Measurements from ENCODE around the gene PLPPR1. TPM values are rescaled to one million over a fixed set of nuclear protein-coding genes. Genes with fewer than 3 reads are reported as not detected.
A peak's percentile ranks its signal among the peaks of the same experiment; 100 is the strongest.

PLPPR1 gene
- total and polyA plus RNA-seq, 2 donors (not counting 1 experiment from before 2014, with no cell fraction given), result not detected

DNA sequence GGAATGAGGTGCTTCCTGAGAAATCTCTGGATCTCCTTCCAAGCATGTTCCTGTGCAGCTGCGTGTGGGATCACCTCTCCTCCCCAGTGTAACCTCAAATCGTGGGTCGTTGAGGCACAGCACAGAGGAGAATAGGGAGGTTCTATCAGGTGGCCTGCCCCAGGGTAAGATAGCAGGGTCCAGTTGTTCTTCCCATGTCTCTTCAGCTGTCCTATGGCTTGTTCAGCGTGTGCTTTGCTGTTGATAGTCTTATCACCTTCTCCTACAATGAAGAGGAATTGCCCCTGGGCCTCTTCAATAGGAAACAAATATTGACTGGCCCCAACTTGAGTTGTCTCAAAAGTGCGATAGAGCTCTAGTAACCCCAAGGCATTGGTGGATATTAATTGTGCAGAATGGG, 333.9 kb downstream of the PLPPR1 start:
- Histone ChIP-seq H3K79me2 (ENCODE audit: control insufficient read depth, insufficient read depth, low read length) (no peaks in the 10 kb centered on the region), H3K9me3 (ENCODE audit: control insufficient read depth, insufficient read depth, low read depth, low read length) (no peaks in the 10 kb centered on the region), H3K4me1 (ENCODE audit: control insufficient read depth, extremely low read depth, insufficient read depth, low read length) (no peaks in the 10 kb centered on the region), H3K4me2 (ENCODE audit: extremely low read depth, insufficient read depth, low read length) (no peak overlapping the region), H3K27ac (ENCODE audit: insufficient read depth, low read length) (no peak overlapping the region), H3K4me3 (replicated peaks in 1 of 4; ENCODE audit: control extremely low read depth in 1 of 4, insufficient read depth in 1 of 4, low read depth in 3 of 4, low read length in 4 of 4) (no peak overlapping the region), H3K9ac (ENCODE audit: insufficient read depth, low read length) (no peak overlapping the region), H3K36me3 (ENCODE audit: control insufficient read depth, insufficient read depth, low read length) (no peaks in the 10 kb centered on the region), H2AFZ (ENCODE audit: low read length) (no peak overlapping the region), H3K27me3 (ENCODE audit: control insufficient read depth, insufficient read depth, low read length) (no peaks in the 10 kb centered on the region), H4K20me1 (ENCODE audit: control insufficient read depth, extremely low read depth, insufficient read depth, low read length) (no peaks in the 10 kb centered on the region)
- no peak for DNase-seq (ENCODE audit: low read depth in 2 of 2)
- TF ChIP-seq, protein P1, sequence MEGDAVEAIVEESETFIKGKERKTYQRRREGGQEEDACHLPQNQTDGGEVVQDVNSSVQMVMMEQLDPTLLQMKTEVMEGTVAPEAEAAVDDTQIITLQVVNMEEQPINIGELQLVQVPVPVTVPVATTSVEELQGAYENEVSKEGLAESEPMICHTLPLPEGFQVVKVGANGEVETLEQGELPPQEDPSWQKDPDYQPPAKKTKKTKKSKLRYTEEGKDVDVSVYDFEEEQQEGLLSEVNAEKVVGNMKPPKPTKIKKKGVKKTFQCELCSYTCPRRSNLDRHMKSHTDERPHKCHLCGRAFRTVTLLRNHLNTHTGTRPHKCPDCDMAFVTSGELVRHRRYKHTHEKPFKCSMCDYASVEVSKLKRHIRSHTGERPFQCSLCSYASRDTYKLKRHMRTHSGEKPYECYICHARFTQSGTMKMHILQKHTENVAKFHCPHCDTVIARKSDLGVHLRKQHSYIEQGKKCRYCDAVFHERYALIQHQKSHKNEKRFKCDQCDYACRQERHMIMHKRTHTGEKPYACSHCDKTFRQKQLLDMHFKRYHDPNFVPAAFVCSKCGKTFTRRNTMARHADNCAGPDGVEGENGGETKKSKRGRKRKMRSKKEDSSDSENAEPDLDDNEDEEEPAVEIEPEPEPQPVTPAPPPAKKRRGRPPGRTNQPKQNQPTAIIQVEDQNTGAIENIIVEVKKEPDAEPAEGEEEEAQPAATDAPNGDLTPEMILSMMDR (conservative IDR thresholded peaks at IDR 0.05 in 1 of 2, IDR thresholded peaks at IDR 0.05 in 1 of 2; ENCODE audit: low read depth in 1 of 2, low read length in 2 of 2), result no peak
- no peak for TF ChIP-seq EZH2 (IDR thresholded peaks at IDR 0.05; ENCODE audit: low read length, missing control alignments)

DNA sequence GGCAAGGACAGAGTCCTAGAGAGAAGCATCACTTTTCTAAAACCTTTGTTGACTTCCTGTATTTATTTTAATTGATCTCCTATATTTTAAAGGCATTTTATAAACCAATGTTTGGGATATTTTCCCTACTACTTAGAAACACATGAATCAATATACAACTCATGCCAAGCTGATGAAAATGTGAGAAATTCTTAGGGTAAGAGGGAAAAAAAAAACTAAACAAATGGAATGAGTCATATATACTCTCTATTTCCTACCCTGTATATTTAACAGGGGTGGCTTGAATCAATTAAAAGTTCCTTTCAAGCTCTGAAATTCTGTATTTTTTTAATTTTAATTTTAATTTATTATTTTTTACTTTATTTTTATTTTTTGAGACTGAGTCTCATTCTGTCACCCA, 336.7 kb downstream of the PLPPR1 start:
- no peak overlapping the region for H3K9ac ChIP-seq (ENCODE audit: insufficient read depth, low read length)

DNA sequence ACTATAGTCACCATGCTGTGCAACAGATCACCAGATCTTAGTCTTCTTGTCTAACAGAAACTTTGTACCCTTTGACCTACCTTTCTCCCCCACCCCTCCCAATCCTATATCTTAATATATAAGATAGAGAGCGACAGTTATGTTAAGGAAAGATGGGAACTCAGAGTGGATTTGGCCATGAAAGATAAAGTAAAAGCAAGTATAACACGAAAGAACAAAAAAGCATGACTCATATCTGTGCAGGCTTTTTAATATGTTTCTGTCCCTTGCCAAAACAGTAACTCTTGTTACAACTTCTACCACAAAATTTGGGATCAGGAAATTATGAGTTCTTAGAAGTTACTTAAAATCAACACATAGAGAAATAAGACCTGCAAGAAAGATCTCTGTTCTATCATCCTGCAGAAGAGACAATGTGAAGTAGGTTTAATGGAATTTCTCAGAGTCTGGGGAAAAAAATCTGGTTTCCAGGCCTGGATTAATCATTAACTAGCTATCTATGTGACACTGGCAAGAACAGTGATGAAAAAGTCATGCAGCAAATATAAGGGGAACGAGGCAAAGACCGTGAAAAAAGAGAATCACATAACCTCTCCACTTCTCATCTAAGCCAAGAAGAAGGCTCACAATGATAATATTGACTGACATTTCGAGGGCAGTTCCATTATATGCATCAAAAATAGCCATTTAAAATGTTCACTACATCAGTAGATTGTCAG, 337.7 kb downstream of the PLPPR1 start:
- Histone ChIP-seq H3K4me2 (ENCODE audit: extremely low read depth, insufficient read depth, low read length) (no peak overlapping the region), H3K4me3 (replicated peaks in 1 of 4; ENCODE audit: control extremely low read depth in 1 of 4, insufficient read depth in 1 of 4, low read depth in 3 of 4, low read length in 4 of 4) (no peak overlapping the region), H3K79me2 (ENCODE audit: control insufficient read depth, insufficient read depth, low read length) (no peaks in the 10 kb centered on the region), H3K9ac (ENCODE audit: insufficient read depth, low read length) (no peak overlapping the region), H3K4me1 (ENCODE audit: control insufficient read depth, extremely low read depth, insufficient read depth, low read length) (no peaks in the 10 kb centered on the region), H2AFZ (ENCODE audit: low read length) (no peak overlapping the region), H4K20me1 (ENCODE audit: control insufficient read depth, extremely low read depth, insufficient read depth, low read length) (no peaks in the 10 kb centered on the region), H3K27ac (ENCODE audit: insufficient read depth, low read length) (no peak overlapping the region), H3K9me3 (ENCODE audit: control insufficient read depth, insufficient read depth, low read depth, low read length) (no peaks in the 10 kb centered on the region), H3K27me3 (ENCODE audit: control insufficient read depth, insufficient read depth, low read length) (no peaks in the 10 kb centered on the region), H3K36me3 (ENCODE audit: control insufficient read depth, insufficient read depth, low read length) (no peaks in the 10 kb centered on the region)
- DNase-seq (ENCODE audit: low read depth in 2 of 2), result peak; percentile 14 to 56
- TF ChIP-seq, protein P1 (conservative IDR thresholded peaks at IDR 0.05 in 1 of 2, IDR thresholded peaks at IDR 0.05 in 1 of 2; ENCODE audit: low read depth in 1 of 2, low read length in 2 of 2), result no peak
- no peak for TF ChIP-seq EZH2 (IDR thresholded peaks at IDR 0.05; ENCODE audit: low read length, missing control alignments)

More for the DNA sequence above, 336.7 kb downstream of the PLPPR1 start:
- Histone ChIP-seq H3K4me3 (replicated peaks in 1 of 4; ENCODE audit: control extremely low read depth in 1 of 4, insufficient read depth in 1 of 4, low read depth in 3 of 4, low read length in 4 of 4) (no peak overlapping the region), H3K36me3 (ENCODE audit: control insufficient read depth, insufficient read depth, low read length) (no peaks in the 10 kb centered on the region), H3K27me3 (ENCODE audit: control insufficient read depth, insufficient read depth, low read length) (no peaks in the 10 kb centered on the region), H4K20me1 (ENCODE audit: control insufficient read depth, extremely low read depth, insufficient read depth, low read length) (no peaks in the 10 kb centered on the region), H3K9me3 (ENCODE audit: control insufficient read depth, insufficient read depth, low read depth, low read length) (no peaks in the 10 kb centered on the region), H2AFZ (ENCODE audit: low read length) (no peak overlapping the region), H3K4me1 (ENCODE audit: control insufficient read depth, extremely low read depth, insufficient read depth, low read length) (no peaks in the 10 kb centered on the region), H3K27ac (ENCODE audit: insufficient read depth, low read length) (no peak overlapping the region), H3K79me2 (ENCODE audit: control insufficient read depth, insufficient read depth, low read length) (no peaks in the 10 kb centered on the region), H3K4me2 (ENCODE audit: extremely low read depth, insufficient read depth, low read length) (no peak overlapping the region)
- no peak for TF ChIP-seq EZH2 (IDR thresholded peaks at IDR 0.05; ENCODE audit: low read length, missing control alignments)
- TF ChIP-seq, protein P1 (conservative IDR thresholded peaks at IDR 0.05 in 1 of 2, IDR thresholded peaks at IDR 0.05 in 1 of 2; ENCODE audit: low read depth in 1 of 2, low read length in 2 of 2), result no peak
- peak; percentile 31 to 67 for DNase-seq (ENCODE audit: low read depth in 2 of 2)
